Left forelimb (tissue), 1 donor: ENCODE data around the gene MSH3.
"Not testable (repeated sequence)": the region's sequence is repeated elsewhere in the genome, so short reads cannot be mapped to it uniquely, and the experiment has no call there.

Experiments
- DNase-seq: peaks from one replicate; pipeline ENCODE4 v3.0.0-alpha.2; 2018; ENCODE audit warnings: low spot score

MSH3 gene

GRCh38 chr5:80656425-80656824 lies 2.0 kb downstream of the MSH3 start:
- no peak for DNase-seq

GRCh38 chr5:80659106-80659505 lies 4.7 kb downstream of the MSH3 start:
- no peak for DNase-seq

DNA sequence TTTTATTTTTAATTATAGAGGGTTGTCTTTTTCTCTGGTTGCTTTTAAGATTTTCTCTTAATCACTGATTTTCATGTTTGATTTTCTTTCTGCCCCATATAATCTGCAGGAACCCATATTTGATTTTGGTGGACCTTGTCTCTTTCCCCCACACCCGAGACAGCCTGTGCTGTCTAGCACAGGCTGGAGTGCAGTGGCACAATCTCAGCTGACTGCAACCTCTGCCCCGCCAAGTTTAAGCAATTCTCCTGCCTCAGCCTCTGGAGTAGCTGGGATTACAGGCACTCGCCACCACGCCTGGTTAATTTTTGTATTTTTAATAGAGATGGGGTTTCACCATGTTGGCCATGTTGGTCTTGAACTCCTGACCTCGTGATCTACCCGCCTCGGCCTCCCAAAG lies 6.2 kb downstream of the MSH3 start:
- not testable (repeated sequence) for DNase-seq

DNA sequence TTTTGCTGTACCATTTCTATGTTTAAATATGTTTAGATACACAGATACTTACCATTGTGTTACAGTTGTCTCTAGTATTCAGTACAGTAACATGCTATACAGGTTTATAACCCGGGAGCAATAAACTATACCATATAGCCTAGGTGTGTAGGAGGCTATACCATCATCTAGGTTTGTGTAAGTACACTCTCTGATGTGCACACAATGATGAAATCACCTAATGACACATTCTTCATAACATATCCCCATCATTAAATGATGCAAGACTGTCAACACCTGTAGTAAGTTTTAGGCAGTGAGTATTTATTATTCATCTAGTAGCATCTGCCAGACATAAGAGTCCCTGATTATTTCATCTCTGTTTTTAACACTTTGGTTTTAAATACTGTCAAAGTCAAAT lies 7.7 kb downstream of the MSH3 start:
- DNase-seq = no peak

- no peak for DNase-seq
These were observed 10.6 kb downstream of the MSH3 start for GRCh38 chr5:80665057-80665456.

- no peak for DNase-seq
These were observed 12.9 kb downstream of the MSH3 start for GRCh38 chr5:80667384-80667783.

DNA sequence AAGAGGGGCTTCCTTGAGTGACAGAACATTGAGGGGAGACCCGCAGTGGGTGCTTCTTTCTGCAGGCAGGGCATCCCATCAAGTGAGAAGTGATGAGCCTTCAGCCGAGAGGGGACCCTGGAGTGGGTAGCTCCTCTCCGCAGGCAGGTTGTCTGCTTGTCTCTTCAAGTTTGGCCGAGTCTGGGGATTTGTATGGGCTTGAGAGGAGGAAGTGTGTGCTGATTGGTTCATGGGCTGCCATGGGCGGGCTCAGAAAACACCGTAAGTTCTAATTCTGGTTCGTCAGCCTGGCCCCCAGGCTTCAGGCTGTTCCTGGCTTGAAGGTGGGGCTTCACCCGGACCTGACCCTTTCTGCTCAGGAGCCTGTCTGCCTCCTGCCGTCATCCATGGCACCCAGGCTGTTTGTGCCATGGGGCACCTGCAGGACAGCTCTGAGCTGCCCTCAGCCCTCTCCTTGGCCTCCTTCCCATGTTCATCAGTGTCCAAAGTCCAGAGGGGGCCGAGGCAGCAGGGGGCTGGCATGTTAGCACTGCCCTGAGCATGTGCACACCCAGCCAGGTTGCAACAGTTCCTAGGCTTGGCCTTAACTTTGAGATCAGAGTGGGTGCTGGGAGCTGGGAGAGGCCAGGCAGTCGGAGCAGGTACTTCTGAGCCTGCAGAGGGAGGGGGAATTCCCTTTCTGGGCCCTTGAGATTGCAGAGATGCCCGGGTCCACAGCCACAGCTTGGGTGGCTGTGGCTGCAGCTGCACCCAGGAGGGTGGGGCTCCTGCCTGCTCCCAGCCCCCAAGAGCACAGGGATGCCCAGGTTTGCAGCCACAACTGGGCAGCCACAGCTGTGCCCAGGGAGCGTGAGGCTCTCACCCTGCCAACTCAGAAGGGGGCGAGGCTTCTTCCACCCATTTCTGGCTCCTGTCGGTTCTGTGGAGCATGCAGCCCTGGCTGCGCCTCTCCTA lies 13.8 kb downstream of the MSH3 start:
- no peak for DNase-seq

- no peak for DNase-seq
These were observed 17.8 kb downstream of the MSH3 start for GRCh38 chr5:80672140-80672736.

DNA sequence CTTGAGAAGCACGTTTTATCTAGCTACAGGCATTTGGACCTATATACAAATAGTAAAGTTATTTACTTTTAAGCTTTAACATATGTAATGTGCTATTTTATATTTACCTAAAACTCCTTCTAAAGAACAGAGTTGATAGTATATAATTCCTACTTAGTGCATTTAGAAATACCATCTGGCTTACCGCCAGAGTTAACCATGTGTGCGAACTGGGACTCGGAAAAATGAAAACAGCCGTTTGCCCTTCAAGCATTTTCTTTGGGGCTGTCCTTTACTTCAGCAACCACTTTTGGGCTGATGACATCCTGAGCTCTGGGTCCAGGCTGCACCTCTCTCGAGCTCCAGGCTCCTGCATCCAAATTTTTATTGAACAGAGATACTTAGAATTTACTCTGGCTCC lies 22.3 kb downstream of the MSH3 start:
- no peak for DNase-seq

DNA sequence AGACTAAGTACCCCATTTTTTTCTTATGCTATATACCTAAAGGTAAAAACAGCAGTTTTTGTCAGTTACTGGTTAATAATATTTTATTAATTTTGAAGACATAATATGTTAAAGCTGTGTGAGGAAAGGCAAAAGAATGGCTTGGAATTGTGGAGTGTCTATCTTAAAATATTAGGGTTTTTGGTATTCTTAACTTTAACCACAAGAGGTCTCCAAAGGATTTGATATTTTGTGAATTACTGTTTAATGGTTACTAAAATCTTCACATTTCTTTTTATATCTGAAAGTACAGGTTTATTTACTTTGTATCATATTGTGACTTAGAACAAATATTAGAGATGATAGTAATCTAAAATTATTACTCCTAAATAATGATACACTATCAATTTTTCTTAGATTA lies 32.3 kb downstream of the MSH3 start:
- DNase-seq = no peak

DNA sequence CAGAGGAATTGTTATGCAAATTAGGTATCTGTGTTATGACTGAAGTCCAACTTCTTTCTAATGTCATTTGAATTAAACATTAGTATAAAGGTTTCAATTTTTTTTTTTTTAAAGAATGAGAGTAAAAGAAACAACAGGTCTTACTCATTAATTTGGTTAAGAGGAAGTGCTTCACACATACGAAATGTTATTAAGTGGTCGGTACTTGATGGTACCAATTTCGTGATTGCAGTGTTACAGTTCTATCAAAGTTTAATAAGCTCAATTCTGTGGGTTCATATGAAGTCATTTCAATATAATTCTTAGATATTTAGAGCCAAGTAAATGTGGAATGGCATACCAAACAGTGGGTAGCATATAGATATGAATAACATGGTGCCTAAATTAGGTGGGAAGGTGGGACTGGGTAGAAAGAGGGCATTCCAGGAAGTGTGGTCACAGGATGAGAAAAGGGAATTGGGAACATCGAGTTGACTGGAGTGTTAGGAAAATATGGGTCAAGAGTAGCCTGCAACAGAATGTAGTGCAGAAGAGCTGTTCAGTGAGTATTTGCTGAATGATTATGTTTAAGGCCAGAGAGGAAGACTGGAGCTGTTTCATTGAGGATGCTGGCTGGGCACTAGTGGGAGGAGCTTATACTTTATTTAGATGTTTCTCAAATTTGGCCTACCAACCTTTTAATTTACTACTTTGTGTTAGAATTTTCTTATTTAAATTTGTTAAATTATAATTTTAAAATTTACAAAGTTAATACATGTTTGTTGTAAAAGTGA lies 34.4 kb downstream of the MSH3 start:
- DNase-seq = no peak

GRCh38 chr5:80689627-80690026 lies 35.2 kb downstream of the MSH3 start:
- no peak for DNase-seq

GRCh38 chr5:80695666-80696065 lies 41.2 kb downstream of the MSH3 start:
- no peak for DNase-seq

DNA sequence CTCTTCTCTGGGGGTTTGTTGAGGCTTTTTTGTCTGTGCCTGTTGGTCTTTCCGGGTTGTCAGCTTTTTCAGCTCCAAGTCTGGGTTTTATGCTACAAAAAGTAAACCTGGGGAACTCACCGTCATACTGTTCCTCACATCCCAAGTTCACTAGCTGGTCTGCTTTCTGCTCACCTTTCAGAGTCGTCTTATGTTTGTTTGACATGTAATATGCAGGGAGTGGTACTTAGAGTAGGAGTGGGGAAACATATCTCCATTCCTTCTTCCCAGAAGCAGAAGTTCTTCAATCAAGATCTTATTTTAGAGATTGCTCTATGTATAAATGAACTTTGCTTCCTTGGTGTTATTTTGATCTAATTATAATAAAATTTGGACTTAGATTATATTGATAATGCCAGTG lies 42.0 kb downstream of the MSH3 start:
- DNase-seq = no peak

- no peak for DNase-seq
These were observed 42.6 kb downstream of the MSH3 start for GRCh38 chr5:80697100-80697499.

GRCh38 chr5:80698369-80698768 lies 43.9 kb downstream of the MSH3 start:
- DNase-seq = no peak

DNA sequence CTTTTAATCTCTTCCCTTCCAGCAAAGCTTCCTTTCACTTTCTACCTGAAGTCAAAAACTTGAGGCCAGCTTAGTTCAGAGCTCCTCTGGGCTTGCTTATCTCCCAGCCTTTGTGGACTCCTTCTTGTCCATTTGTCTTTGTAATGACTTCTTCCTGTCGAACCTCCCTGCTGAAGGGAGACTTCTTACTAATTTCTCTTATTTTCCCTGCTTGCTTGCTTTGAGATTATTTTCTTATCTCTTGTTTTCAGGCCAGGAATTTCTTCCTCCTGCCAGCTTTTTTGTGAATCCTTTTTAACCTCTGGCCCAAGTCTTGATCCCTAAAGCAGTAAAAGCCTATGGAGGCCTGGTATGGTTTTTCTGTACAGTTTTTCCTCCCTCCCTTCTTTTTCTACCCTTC lies 47.1 kb downstream of the MSH3 start:
- DNase-seq = no peak

GRCh38 chr5:80703291-80703690 lies 48.8 kb downstream of the MSH3 start:
- no peak for DNase-seq

DNA sequence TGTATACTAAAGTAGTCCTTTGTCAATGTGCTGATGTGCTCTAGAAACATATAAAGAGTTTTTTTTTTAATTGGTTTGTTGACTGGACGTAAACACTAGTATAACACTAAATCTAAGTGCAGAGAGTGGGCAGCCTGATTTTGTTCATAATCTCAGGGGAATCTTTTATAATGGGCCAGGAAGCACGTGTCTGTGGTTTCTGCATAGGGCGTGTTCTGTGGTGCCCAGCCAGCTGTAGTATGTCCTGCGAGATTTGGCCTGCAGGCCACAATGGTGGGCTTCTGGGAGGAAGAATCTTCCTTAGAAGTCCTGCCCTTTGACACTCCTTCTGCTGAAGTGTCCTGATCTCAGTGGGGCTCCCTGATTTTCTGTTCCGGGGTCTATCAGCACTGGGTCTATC lies 49.3 kb downstream of the MSH3 start:
- DNase-seq = no peak

DNA sequence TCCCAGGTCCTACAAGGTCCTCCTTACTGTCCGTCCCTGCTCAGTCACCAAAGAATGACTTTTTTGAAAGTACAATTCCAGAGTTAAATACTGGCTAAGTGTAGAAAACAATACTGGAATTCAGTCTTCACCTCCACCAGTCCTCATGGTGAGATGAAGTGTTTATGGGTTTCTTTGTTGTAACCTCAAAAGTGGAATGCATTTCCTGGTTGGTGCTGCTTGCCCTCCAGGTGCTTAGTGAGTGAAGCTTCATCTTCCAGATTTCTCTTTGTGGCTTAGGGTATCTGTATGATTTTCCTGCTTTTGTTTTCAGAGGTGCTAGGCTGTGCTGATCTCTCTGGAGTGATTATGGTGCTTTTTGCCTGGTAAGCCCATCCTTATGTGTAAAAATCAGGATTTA lies 49.8 kb downstream of the MSH3 start:
- no peak for DNase-seq

GRCh38 chr5:80705216-80705769 lies 50.8 kb downstream of the MSH3 start:
- DNase-seq = no peak

- no peak for DNase-seq
These were observed 51.3 kb downstream of the MSH3 start for GRCh38 chr5:80705801-80706200.
